ENCODE measurements around the gene RAB6D. TPM values are rescaled to one million over a fixed set of nuclear protein-coding genes. Genes with fewer than 3 reads are reported as not detected.
"Not testable (repeated sequence)": the region's sequence is repeated elsewhere in the genome, so short reads cannot be mapped to it uniquely, and the experiment has no call there.

RAB6D gene
- total and polyA plus RNA-seq, 9 donors: 0.09 to 1.8 (median 1.4) TPM

DNA sequence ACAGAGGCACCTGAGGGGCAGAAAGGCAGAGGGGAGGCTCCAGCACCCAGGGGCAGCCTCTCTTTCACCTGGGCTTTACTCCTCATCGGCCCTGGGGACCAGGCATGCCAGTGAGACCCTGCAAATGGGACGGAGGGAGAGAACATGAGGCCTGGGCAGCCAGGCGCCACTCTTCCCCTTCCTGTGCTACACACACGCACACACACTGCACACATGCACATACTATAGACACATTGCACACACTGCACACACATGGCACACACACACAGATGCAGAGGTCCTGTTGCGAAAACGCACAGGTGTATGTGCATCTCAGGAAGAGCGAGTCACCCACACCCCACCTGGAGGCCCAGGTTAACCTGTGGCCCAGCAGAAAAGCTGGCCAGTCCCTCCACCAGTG, 3.4 kb upstream of the RAB6D start:
- Histone ChIP-seq H3K4me1 (ENCODE audit: control insufficient read depth, insufficient read depth, low read length) (no peaks in the 10 kb centered on the region), H3K27me3 (ENCODE audit: control insufficient read depth, insufficient read depth, low read length) (peaks cover 18% of the 10 kb centered on the region), H3K27ac (ENCODE audit: low read length) (no peak overlapping the region), H3K36me3 (ENCODE audit: control insufficient read depth, insufficient read depth, low read length) (no peaks in the 10 kb centered on the region), H3K9me3 (replicated peaks; ENCODE audit: control insufficient read depth, low read depth, low read length) (no peaks in the 10 kb centered on the region), H3K4me3 (ENCODE audit: low read length) (no peak overlapping the region)
- DNase-seq: no peak
- WGBS (ENCODE audit: insufficient coverage): 96% methylated on average over 4 of the region's 7 CpGs

DNA sequence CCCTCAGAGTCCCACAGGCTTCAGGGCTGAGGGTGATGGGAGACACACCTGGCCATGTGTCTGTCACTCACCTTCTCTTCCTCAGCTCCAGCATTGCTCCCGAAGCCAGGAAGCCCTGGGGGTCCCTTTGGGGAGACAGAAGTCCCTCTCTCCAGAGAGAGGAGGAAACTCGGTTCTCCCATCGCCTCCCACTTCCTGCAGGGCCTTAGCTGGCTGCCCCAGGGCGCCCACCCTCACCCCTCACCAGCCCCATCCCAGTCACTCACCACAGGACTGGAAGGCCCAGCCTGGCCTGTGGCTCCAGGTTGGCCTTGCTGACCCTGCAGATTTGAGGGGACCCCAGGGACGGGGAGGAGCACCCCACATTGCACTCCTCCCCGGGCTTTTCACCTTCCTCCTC, 2.7 kb upstream of the RAB6D start:
- Histone ChIP-seq H3K9me3 (replicated peaks; ENCODE audit: control insufficient read depth, low read depth, low read length) (no peaks in the 10 kb centered on the region), H3K27me3 (ENCODE audit: control insufficient read depth, insufficient read depth, low read length) (peaks cover 20% of the 10 kb centered on the region)
- DNase-seq: no peak

DNA sequence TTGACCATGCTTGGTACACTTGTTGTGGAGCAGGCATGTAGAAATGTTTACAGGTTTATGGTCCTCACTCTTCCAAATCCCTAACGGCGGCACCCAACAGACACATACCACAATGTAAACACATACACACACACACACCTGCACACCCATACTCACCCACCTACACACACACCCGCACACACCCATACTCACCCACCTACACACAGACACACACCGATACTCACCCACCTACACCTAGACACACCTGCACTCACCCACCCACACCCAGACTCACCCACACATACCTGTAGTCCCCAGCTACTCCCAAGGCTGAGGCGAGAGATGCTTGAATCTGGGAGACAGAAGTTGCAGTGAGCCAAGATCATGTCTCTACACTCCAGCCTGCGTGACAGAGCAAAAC, 1.5 kb upstream of the RAB6D start:
- Histone ChIP-seq H3K36me3 (ENCODE audit: control insufficient read depth, insufficient read depth, low read length) (no peaks in the 10 kb centered on the region), H3K27me3 (ENCODE audit: control insufficient read depth, insufficient read depth, low read length) (peaks cover 20% of the 10 kb centered on the region), H3K4me3 (ENCODE audit: low read length) (no peak overlapping the region), H3K27ac (ENCODE audit: low read length) (no peak overlapping the region), H3K4me1 (ENCODE audit: control insufficient read depth, insufficient read depth, low read length) (no peaks in the 10 kb centered on the region), H3K9me3 (replicated peaks; ENCODE audit: control insufficient read depth, low read depth, low read length) (no peaks in the 10 kb centered on the region)
- DNase-seq: no peak
- 92% methylated on average over 2 of the region's 6 CpGs for WGBS (ENCODE audit: insufficient coverage)

More for the DNA sequence above, 2.7 kb upstream of the RAB6D start:
- Histone ChIP-seq H3K4me3 (ENCODE audit: low read length) (no peak overlapping the region), H3K27ac (ENCODE audit: low read length) (no peak overlapping the region), H3K4me1 (ENCODE audit: control insufficient read depth, insufficient read depth, low read length) (no peaks in the 10 kb centered on the region), H3K36me3 (ENCODE audit: control insufficient read depth, insufficient read depth, low read length) (no peaks in the 10 kb centered on the region)
- 79% methylated on average over 4 of the region's 6 CpGs for WGBS (ENCODE audit: insufficient coverage)

DNA sequence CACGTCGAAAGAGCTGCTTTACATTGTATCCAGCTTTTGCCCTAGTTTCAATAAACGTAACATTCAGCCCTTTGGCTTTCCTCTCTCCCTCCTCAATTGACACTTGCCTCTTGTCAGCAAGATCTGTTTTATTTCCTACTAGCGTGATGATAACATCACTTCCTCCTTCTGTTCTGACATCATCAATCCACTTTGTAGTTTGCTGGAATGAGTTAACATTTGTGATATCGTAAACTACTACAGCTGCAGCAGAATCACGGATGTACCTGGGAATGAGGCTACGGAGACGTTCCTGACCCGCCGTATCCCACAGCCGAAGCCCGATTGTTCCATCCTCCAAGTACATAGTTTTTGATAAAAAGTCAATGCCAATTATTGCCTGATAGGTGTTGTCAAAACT, 755 bp downstream of the RAB6D start:
- H3K27me3 ChIP-seq (ENCODE audit: control insufficient read depth, insufficient read depth, low read length): peaks cover 20% of the 10 kb centered on the region
- H3K27ac ChIP-seq (ENCODE audit: low read length); H3K4me3 ChIP-seq (ENCODE audit: low read length); H3K4me1 ChIP-seq (ENCODE audit: control insufficient read depth, insufficient read depth, low read length); H3K36me3 ChIP-seq (ENCODE audit: control insufficient read depth, insufficient read depth, low read length); DNase-seq; H3K9me3 ChIP-seq (replicated peaks; ENCODE audit: control insufficient read depth, low read depth, low read length): not testable (repeated sequence)
- WGBS (ENCODE audit: insufficient coverage): no CpG with 5 or more reads among the region's 12 CpGs

DNA sequence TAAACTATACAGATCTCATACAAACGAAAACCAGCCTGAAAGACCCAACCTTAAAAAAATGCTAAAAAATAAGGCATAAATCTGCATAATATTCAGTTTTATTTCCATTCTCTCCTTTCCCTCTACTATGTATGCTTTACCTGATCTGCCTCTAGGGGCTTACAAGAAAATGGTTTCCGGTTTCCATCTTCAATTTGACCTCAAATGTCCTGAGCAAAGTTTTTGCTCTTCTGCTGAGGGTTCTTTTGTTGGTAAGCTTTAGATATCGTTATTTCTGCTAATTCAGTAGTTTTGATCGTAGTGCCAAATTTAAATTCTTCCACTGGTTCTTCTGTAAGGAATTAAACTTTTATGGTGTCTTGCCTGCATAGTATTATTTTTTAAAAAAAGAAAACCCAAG, 2.2 kb downstream of the RAB6D start:
- H3K27me3 ChIP-seq (ENCODE audit: control insufficient read depth, insufficient read depth, low read length): peaks cover 20% of the 10 kb centered on the region
- not testable (repeated sequence) for H3K4me3 ChIP-seq (ENCODE audit: low read length); H3K27ac ChIP-seq (ENCODE audit: low read length); H3K9me3 ChIP-seq (replicated peaks; ENCODE audit: control insufficient read depth, low read depth, low read length); DNase-seq; H3K4me1 ChIP-seq (ENCODE audit: control insufficient read depth, insufficient read depth, low read length); H3K36me3 ChIP-seq (ENCODE audit: control insufficient read depth, insufficient read depth, low read length)
- WGBS (ENCODE audit: insufficient coverage): no CpG with 5 or more reads among the region's 4 CpGs

DNA sequence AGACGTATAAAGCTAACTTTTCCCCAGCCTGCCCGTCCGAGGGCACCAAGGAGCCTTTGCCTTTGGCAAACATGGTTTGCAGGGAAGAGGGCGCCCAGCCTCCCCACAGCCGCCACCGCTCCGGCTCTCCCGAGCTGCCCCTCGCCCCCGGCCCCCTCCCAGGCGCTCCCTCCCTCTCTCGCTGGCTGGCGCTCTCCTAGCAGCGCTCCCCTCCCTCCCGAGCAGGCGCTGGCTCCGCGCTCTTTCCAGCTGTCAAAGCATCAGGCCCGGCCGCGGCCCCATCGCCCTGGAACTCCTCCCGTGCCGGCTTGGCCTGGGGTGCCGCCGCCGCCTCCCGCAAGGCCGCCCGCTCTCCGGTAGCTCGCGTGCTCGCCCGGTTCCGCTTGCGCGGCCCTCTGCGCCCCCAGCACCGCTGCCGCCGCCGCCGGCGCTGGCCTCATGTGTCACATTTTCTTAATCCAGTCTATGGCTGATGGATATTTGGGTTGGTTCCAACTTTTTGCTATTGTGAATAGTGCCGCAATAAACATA, 10.7 kb downstream of the RAB6D start:
- H3K4me3 ChIP-seq (ENCODE audit: low read length); H3K9me3 ChIP-seq (replicated peaks; ENCODE audit: control insufficient read depth, low read depth, low read length); DNase-seq; H3K27ac ChIP-seq (ENCODE audit: low read length); H3K36me3 ChIP-seq (ENCODE audit: control insufficient read depth, insufficient read depth, low read length); H3K4me1 ChIP-seq (ENCODE audit: control insufficient read depth, insufficient read depth, low read length): not testable (repeated sequence)
- H3K27me3 ChIP-seq (ENCODE audit: control insufficient read depth, insufficient read depth, low read length): peaks cover 11% of the 10 kb centered on the region
- no CpG with 5 or more reads among the region's 46 CpGs for WGBS (ENCODE audit: insufficient coverage)

DNA sequence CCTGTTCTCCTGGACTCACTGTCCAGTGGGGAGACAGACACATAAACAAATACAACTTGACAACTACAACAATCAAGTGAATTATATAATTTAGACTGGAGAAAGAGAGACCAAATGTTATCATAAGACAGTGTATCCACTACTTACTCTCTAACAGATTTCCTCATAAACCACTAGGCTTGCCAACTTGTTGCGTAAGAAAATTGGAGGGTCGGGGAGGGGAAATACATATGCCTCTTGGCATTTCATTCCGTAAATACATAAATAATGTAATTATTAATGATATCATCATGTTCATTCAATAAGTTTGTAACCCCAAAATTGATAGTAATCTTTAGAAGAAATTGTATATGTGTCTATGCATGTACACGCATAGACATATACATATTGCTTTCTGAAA, 14.9 kb downstream of the RAB6D start:
- H3K36me3 ChIP-seq (ENCODE audit: control insufficient read depth, insufficient read depth, low read length): no peaks in the 10 kb centered on the region

DNA sequence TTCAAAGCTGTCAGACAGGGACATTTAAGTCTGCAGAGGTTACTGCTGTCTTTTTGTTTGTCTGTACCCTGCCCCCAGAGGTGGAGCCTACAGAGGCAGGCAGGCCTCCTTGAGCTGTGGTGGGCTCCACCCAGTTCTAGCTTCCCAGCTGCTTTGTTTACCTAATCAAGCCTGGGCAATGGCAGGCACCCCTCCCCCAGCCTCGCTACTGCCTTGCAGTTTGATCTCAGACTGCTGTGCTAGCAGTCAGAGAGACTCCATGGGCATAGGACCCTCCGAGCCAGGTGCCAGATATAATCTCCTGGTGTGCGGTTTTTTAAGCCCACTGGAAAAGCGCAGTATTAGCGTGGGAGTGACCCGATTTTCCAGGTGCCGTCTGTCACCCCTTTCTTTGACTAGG, 16.9 kb downstream of the RAB6D start:
- H3K36me3 ChIP-seq (ENCODE audit: control insufficient read depth, insufficient read depth, low read length); DNase-seq; H3K4me1 ChIP-seq (ENCODE audit: control insufficient read depth, insufficient read depth, low read length); H3K27ac ChIP-seq (ENCODE audit: low read length); H3K4me3 ChIP-seq (ENCODE audit: low read length); H3K9me3 ChIP-seq (replicated peaks; ENCODE audit: control insufficient read depth, low read depth, low read length); H3K27me3 ChIP-seq (ENCODE audit: control insufficient read depth, insufficient read depth, low read length): not testable (repeated sequence)
- 83% methylated on average over 7 of the region's 7 CpGs for WGBS (ENCODE audit: insufficient coverage)

More for the DNA sequence above, 14.9 kb downstream of the RAB6D start:
- H3K4me3 ChIP-seq (ENCODE audit: low read length): no peak overlapping the region
- no CpG with 5 or more reads among the region's 4 CpGs for WGBS (ENCODE audit: insufficient coverage)
- H3K9me3 ChIP-seq (replicated peaks; ENCODE audit: control insufficient read depth, low read depth, low read length): no peaks in the 10 kb centered on the region
- H3K4me1 ChIP-seq (ENCODE audit: control insufficient read depth, insufficient read depth, low read length): no peaks in the 10 kb centered on the region
- DNase-seq: no peak
- H3K27ac ChIP-seq (ENCODE audit: low read length): no peak overlapping the region
- peaks cover 8% of the 10 kb centered on the region for H3K27me3 ChIP-seq (ENCODE audit: control insufficient read depth, insufficient read depth, low read length)

DNA sequence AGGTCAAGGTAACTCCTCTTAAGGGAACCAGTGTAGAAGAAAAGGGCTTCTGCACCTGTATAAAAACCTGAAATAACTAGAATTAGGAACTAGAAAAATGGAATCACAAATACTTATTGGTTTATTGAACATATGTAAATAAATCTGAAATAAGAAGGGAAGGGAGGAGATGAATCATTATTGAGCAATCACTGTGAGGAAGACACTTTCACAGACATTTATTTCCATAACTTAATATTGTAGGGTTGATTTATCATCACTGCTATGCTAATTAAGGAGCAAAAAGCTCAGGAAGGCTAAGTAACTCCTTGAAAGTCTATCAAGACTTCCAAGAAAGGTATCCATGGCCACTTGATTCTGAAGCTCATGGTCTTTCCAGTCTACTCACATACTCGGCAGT, 24.7 kb downstream of the RAB6D start:
- not testable (repeated sequence) for H3K4me3 ChIP-seq (ENCODE audit: low read length); H3K27ac ChIP-seq (ENCODE audit: low read length); DNase-seq; H3K27me3 ChIP-seq (ENCODE audit: control insufficient read depth, insufficient read depth, low read length); H3K4me1 ChIP-seq (ENCODE audit: control insufficient read depth, insufficient read depth, low read length); H3K9me3 ChIP-seq (replicated peaks; ENCODE audit: control insufficient read depth, low read depth, low read length); H3K36me3 ChIP-seq (ENCODE audit: control insufficient read depth, insufficient read depth, low read length)
- WGBS (ENCODE audit: insufficient coverage): no CpG with 5 or more reads among the region's 1 CpG

DNA sequence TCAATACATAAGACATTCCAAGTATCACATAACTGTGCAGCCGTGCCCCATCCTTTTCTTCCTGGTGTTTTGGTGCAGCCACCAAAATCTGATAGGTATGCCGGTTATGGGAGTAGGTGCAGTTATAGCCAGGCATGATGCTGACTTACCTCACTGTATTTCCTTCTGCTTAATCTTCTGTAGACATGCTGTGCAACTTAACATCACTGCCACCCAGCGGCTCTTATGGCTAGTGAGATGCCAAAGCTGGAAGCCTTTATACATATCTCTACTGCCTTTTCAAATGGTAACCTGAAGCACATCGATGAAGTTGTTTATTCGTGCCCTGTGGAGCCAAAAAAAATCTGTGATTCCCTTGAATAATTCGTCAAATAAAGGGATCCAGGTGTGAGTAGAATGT, 28.6 kb downstream of the RAB6D start:
- not testable (repeated sequence) for H3K36me3 ChIP-seq (ENCODE audit: control insufficient read depth, insufficient read depth, low read length); H3K4me1 ChIP-seq (ENCODE audit: control insufficient read depth, insufficient read depth, low read length); H3K9me3 ChIP-seq (replicated peaks; ENCODE audit: control insufficient read depth, low read depth, low read length); H3K27ac ChIP-seq (ENCODE audit: low read length); H3K4me3 ChIP-seq (ENCODE audit: low read length); H3K27me3 ChIP-seq (ENCODE audit: control insufficient read depth, insufficient read depth, low read length)
- WGBS (ENCODE audit: insufficient coverage): no CpG with 5 or more reads among the region's 6 CpGs
- peak; percentile 45 for DNase-seq

DNA sequence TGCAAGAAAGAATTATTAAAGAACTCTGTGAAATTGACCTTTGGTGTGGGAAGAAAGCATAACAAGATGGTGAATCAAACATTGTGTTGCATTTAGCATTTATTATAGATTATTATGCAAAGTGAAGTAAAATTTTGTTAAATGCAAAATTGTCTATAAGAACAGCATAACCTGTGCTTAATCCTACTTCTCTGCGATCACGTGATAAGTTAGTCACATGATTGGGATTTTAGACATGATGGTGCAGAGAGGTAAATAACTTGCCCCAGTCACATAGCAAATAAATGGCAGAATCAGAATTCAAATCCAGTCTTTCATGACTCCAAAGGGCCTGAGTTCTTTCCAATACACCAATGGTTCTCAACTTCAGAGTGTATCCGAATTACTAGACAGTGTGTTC, 31.3 kb downstream of the RAB6D start:
- not testable (repeated sequence) for H3K27me3 ChIP-seq (ENCODE audit: control insufficient read depth, insufficient read depth, low read length); H3K9me3 ChIP-seq (replicated peaks; ENCODE audit: control insufficient read depth, low read depth, low read length); H3K36me3 ChIP-seq (ENCODE audit: control insufficient read depth, insufficient read depth, low read length); DNase-seq; H3K27ac ChIP-seq (ENCODE audit: low read length); H3K4me1 ChIP-seq (ENCODE audit: control insufficient read depth, insufficient read depth, low read length); H3K4me3 ChIP-seq (ENCODE audit: low read length)
- no CpG with 5 or more reads among the region's 3 CpGs for WGBS (ENCODE audit: insufficient coverage)

Measured in muscle of leg (tissue), 11 donors.